ENCODE results near the gene RNU2-1. TPM values are rescaled to one million over a fixed set of nuclear protein-coding genes. Genes with fewer than 3 reads are reported as not detected.
"Not testable (repeated sequence)": the region's sequence is repeated elsewhere in the genome, so short reads cannot be mapped to it uniquely, and the experiment has no call there.

Gene RNU2-1
- total and polyA plus RNA-seq, 9 donors: 1.1 to 2.6 (median 2.5) TPM; not detected in 6

GRCh38 chr17:43193251-43193650 is 40.5 kb downstream of the RNU2-1 start:
- H3K9me3 ChIP-seq (replicated peaks; ENCODE audit: control insufficient read depth, low read depth, low read length): no peaks in the 10 kb centered on the region
- 96% methylated on average over 5 of the region's 5 CpGs for WGBS (ENCODE audit: insufficient coverage)
- H3K27ac ChIP-seq (ENCODE audit: low read length): no peak overlapping the region
- no peaks in the 10 kb centered on the region for H3K27me3 ChIP-seq (ENCODE audit: control insufficient read depth, insufficient read depth, low read length)
- peaks cover 71% of the 10 kb centered on the region for H3K36me3 ChIP-seq (ENCODE audit: control insufficient read depth, insufficient read depth, low read length)
- H3K4me1 ChIP-seq (ENCODE audit: control insufficient read depth, insufficient read depth, low read length): no peaks in the 10 kb centered on the region
- DNase-seq: no peak
- no peak overlapping the region for H3K4me3 ChIP-seq (ENCODE audit: low read length)

GRCh38 chr17:43186656-43187055 is 47.1 kb downstream of the RNU2-1 start:
- H3K36me3 ChIP-seq (ENCODE audit: control insufficient read depth, insufficient read depth, low read length): peaks cover 56% of the 10 kb centered on the region
- H3K9me3 ChIP-seq (replicated peaks; ENCODE audit: control insufficient read depth, low read depth, low read length); H3K4me1 ChIP-seq (ENCODE audit: control insufficient read depth, insufficient read depth, low read length); DNase-seq; H3K27ac ChIP-seq (ENCODE audit: low read length); H3K4me3 ChIP-seq (ENCODE audit: low read length); H3K27me3 ChIP-seq (ENCODE audit: control insufficient read depth, insufficient read depth, low read length): not testable (repeated sequence)
- 100% methylated on average over 2 of the region's 5 CpGs for WGBS (ENCODE audit: insufficient coverage)

- no peak overlapping the region for H3K4me3 ChIP-seq (ENCODE audit: low read length)
- H3K27ac ChIP-seq (ENCODE audit: low read length): no peak overlapping the region
- WGBS (ENCODE audit: insufficient coverage): 67% methylated on average over 1 of the region's 3 CpGs
- H3K4me1 ChIP-seq (ENCODE audit: control insufficient read depth, insufficient read depth, low read length): no peaks in the 10 kb centered on the region
- H3K36me3 ChIP-seq (ENCODE audit: control insufficient read depth, insufficient read depth, low read length): peaks cover 41% of the 10 kb centered on the region
- H3K27me3 ChIP-seq (ENCODE audit: control insufficient read depth, insufficient read depth, low read length): no peaks in the 10 kb centered on the region
- H3K9me3 ChIP-seq (replicated peaks; ENCODE audit: control insufficient read depth, low read depth, low read length): no peaks in the 10 kb centered on the region
- DNase-seq: no peak
Observed at GRCh38 chr17:43183921-43184320, 49.9 kb downstream of the RNU2-1 start.

Other genes starting within 250 kb of the RNU2-1 start
- gene RPL27, start 235.6 kb downstream of the RNU2-1 start, total RNA-seq: 3,028 TPM
- 1,000 to 10,000 TPM; 2,184 to 2,871 (median 2,448) TPM for gene RPL27, start 235.6 kb downstream of the RNU2-1 start, polyA plus RNA-seq (ENCODE audit: insufficient read depth in 1 of 8, insufficient read length in 8 of 8, low replicate concordance in 1 of 8)
- 7.6 TPM for gene IFI35, start 227.2 kb downstream of the RNU2-1 start, total RNA-seq
- 10 to 100 TPM in 1 of 8 donors, 1 to 10 TPM in 7; 4.5 to 11.1 (median 6.5) TPM for gene IFI35, start 227.2 kb downstream of the RNU2-1 start, polyA plus RNA-seq (ENCODE audit: insufficient read depth in 1 of 8, insufficient read length in 8 of 8, low replicate concordance in 1 of 8)
- 50.4 TPM for gene VAT1, start 211.6 kb downstream of the RNU2-1 start, total RNA-seq
- gene VAT1, start 211.6 kb downstream of the RNU2-1 start, polyA plus RNA-seq (ENCODE audit: insufficient read depth in 1 of 8, insufficient read length in 8 of 8, low replicate concordance in 1 of 8): 10 to 100 TPM; 59.3 to 95.3 (median 77.3) TPM
- 0.35 TPM for gene RND2, start 208.7 kb downstream of the RNU2-1 start, total RNA-seq
- 1 to 10 TPM in 3 of 8 donors, under 1 TPM in 5; 0.48 to 1.2 (median 0.83) TPM for gene RND2, start 208.7 kb downstream of the RNU2-1 start, polyA plus RNA-seq (ENCODE audit: insufficient read depth in 1 of 8, insufficient read length in 8 of 8, low replicate concordance in 1 of 8)
- 11.2 TPM for gene BRCA1, start 108.6 kb downstream of the RNU2-1 start, total RNA-seq
- gene BRCA1, start 108.6 kb downstream of the RNU2-1 start, polyA plus RNA-seq (ENCODE audit: insufficient read depth in 1 of 8, insufficient read length in 8 of 8, low replicate concordance in 1 of 8): 10 to 100 TPM in 2 of 8 donors, 1 to 10 TPM in 6; 8.1 to 12.3 (median 9.0) TPM
- gene NBR1, start 62.8 kb downstream of the RNU2-1 start, total RNA-seq: 46.8 TPM
- gene NBR1, start 62.8 kb downstream of the RNU2-1 start, polyA plus RNA-seq (ENCODE audit: insufficient read depth in 1 of 8, insufficient read length in 8 of 8, low replicate concordance in 1 of 8): 10 to 100 TPM; 47.0 to 64.5 (median 54.1) TPM
- gene TMEM106A, start 22.1 kb downstream of the RNU2-1 start, total RNA-seq: 7.8 TPM
- gene TMEM106A, start 22.1 kb downstream of the RNU2-1 start, polyA plus RNA-seq (ENCODE audit: insufficient read depth in 1 of 8, insufficient read length in 8 of 8, low replicate concordance in 1 of 8): 10 to 100 TPM in 1 of 8 donors, 1 to 10 TPM in 7; 5.9 to 10.4 (median 7.8) TPM
- not detected for gene CCDC200, start 5.4 kb downstream of the RNU2-1 start, total RNA-seq
- gene CCDC200, start 5.4 kb downstream of the RNU2-1 start, polyA plus RNA-seq (ENCODE audit: insufficient read depth in 1 of 8, insufficient read length in 8 of 8, low replicate concordance in 1 of 8): 10 to 100 TPM in 2 of 8 donors, 1 to 10 TPM in 6; 3.2 to 13.1 (median 7.3) TPM
- gene ARL4D, start 165.0 kb upstream of the RNU2-1 start, total RNA-seq: 11.1 TPM
- gene ARL4D, start 165.0 kb upstream of the RNU2-1 start, polyA plus RNA-seq (ENCODE audit: insufficient read depth in 1 of 8, insufficient read length in 8 of 8, low replicate concordance in 1 of 8): 10 to 100 TPM; 10.4 to 16.1 (median 14.4) TPM
- gene DHX8, start 250.0 kb upstream of the RNU2-1 start, total RNA-seq: 28.3 TPM
- 10 to 100 TPM; 23.1 to 30.9 (median 25.7) TPM for gene DHX8, start 250.0 kb upstream of the RNU2-1 start, polyA plus RNA-seq (ENCODE audit: insufficient read depth in 1 of 8, insufficient read length in 8 of 8, low replicate concordance in 1 of 8)